K562 (cell line): ENCODE data around the gene CENPH. TPM values are rescaled to one million over a fixed set of nuclear protein-coding genes. Genes with fewer than 3 reads are reported as not detected.

Experiments
- CEBPG ChIP-seq, 3 experiments: fragments of 200-800 bp in 1 of 3; sonication (Bioruptor generic) in 1 of 3; sonication (generic) in 1 of 3; formaldehyde crosslinking in 1 of 3; IDR thresholded peaks in 2 of 3; conservative IDR thresholded peaks in 1 of 3; 2 replicates each; pipeline versions ENCODE4 v1.6.1 to v1.8.0; 2016 to 2022; ENCODE audit warnings: missing compliant biosample characterization in 2 of 3, missing genetic modification characterization in 2 of 3, mild to moderate bottlenecking in 1 of 3, missing genetic modification reagents in 1 of 3
- GATA2 ChIP-seq: sonication (generic); formaldehyde crosslinking; IDR thresholded peaks from 2 replicates; pipeline ENCODE4 v1.4.0; 2020; ENCODE audit warnings: mild to moderate bottlenecking, missing genetic modification reagents
- GATAD2A ChIP-seq: fragments of 450-650 bp; IDR thresholded peaks from 2 replicates; pipeline ENCODE4 v1.6.1; 2017
- MAX ChIP-seq: sonication (generic); formaldehyde crosslinking; IDR thresholded peaks from 2 replicates; pipeline ENCODE4 v1.9.0; 2022; ENCODE audit warnings: mild to moderate bottlenecking, missing genetic modification reagents
- MIER1 ChIP-seq: fragments of 450-650 bp; IDR thresholded peaks from 2 replicates; pipeline ENCODE4 v1.6.1; 2016; ENCODE audit warnings: antibody characterized with exemption, mild to moderate bottlenecking, low read depth
- NBN ChIP-seq: fragments of 450-650 bp; IDR thresholded peaks from 2 replicates; pipeline ENCODE4 v1.6.1; 2016; ENCODE audit warnings: low read depth, mild to moderate bottlenecking
- OTX1 ChIP-seq: fragments of 450-650 bp; formaldehyde crosslinking; IDR thresholded peaks from 2 replicates; pipeline ENCODE4 v1.4.0; 2022; ENCODE audit warnings: mild to moderate bottlenecking
- THRAP3 ChIP-seq: fragments of 450-650 bp; IDR thresholded peaks from 2 replicates; pipeline ENCODE4 v1.6.1; 2016; ENCODE audit warnings: mild to moderate bottlenecking, inconsistent platforms, borderline replicate concordance
- UBTF ChIP-seq, 2 experiments: IDR thresholded peaks; 2 replicates each; pipeline ENCODE4 v1.6.1; 2012; ENCODE audit warnings: improper control_type of control experiment in 2 of 2, low read depth in 2 of 2, low read length in 2 of 2, borderline replicate concordance in 1 of 2
- ZBTB1 ChIP-seq: sonication (generic); formaldehyde crosslinking; IDR thresholded peaks from 2 replicates; pipeline ENCODE4 v1.8.1; 2023; ENCODE audit warnings: missing genetic modification reagents, low read depth, mild to moderate bottlenecking, borderline replicate concordance
- ZNF589 ChIP-seq: fragments of 200-800 bp; sonication (Bioruptor generic); IDR thresholded peaks from 2 replicates; pipeline ENCODE4 v1.6.1; 2016; ENCODE audit warnings: low read depth, missing genetic modification characterization, missing compliant biosample characterization
- polyA plus RNA-seq, 8 experiments: library from polyadenylated mRNA; depleted of rRNA in 4 of 8; stranded (reverse) in 5 of 8; unstranded in 3 of 8; fragments of >200 nt; fragmentation: Nextera tagmentation in 2 of 8; fragmentation: Illumina TruSeq in 1 of 8; extraction: Ambion mirVana in 2 of 8; extraction: Trizol in 1 of 8; gene quantifications; 2 replicates each; pipeline versions ENCODE4 v1.2.1 to v1.2.3, GENCODE V29; 2011 to 2014; ENCODE audit warnings: inconsistent platforms in 1 of 8, missing spikeins in 1 of 8
- total RNA-seq, 7 experiments: library from RNA; depleted of rRNA in 6 of 7; stranded (reverse); fragments of >200 nt in 6 of 7; fragmentation: Illumina TruSeq in 2 of 7; extraction: Trizol in 2 of 7; gene quantifications; 2 replicates each; pipeline versions ENCODE4 v1.2.1 to v1.2.3, GENCODE V29; 2011 to 2021; ENCODE audit warnings: low replicate concordance in 1 of 7
- TF ChIP-seq, protein P1 (sequence below): sonication (generic); formaldehyde crosslinking; IDR thresholded peaks from 2 replicates; pipeline ENCODE4 v1.8.0; 2022; ENCODE audit warnings: mild to moderate bottlenecking, missing genetic modification reagents, borderline replicate concordance

The CENPH gene
- total and polyA plus RNA-seq, 9 of the 15 experiments (the other 6 are each of a cell fraction or from before 2014, with no cell fraction given) = 10.5 to 124 (median 74.9) TPM

- TF ChIP-seq OTX1 (CRISPR knock-in tag) (peak; percentile 47; the same call in 1 of the 2 replicates), CEBPG (CRISPR knock-in tag; IDR thresholded peaks at IDR 0.05) (no peak), CEBPG (tag; conservative IDR thresholded peaks at IDR 0.05 in 1 of 2, IDR thresholded peaks at IDR 0.05 in 1 of 2) (no peak), GATA2 (CRISPR knock-in tag) (no peak), ZBTB1 (0 out of 2 replicates have a peak, but pooled peaks have one; percentile 82), GATAD2A (peak; percentile 41; the same call in 1 of the 2 replicates), UBTF (IDR thresholded peaks at IDR 0.05; ENCODE audit: borderline replicate concordance in 1 of 2, low read depth in 2 of 2, low read length in 2 of 2) (peak in 1 of 2 experiments; percentile 30; a peak in 1 of 4 replicates), MIER1 (no peak), ZNF589 (CRISPR knock-in tag) (peak; percentile 56; the same call in 1 of the 2 replicates), THRAP3 (peak; percentile 86; the same call in 1 of the 2 replicates), NBN (peak; percentile 17), MAX (CRISPR knock-in tag) (peak; percentile 63)
- TF ChIP-seq, protein P1, sequence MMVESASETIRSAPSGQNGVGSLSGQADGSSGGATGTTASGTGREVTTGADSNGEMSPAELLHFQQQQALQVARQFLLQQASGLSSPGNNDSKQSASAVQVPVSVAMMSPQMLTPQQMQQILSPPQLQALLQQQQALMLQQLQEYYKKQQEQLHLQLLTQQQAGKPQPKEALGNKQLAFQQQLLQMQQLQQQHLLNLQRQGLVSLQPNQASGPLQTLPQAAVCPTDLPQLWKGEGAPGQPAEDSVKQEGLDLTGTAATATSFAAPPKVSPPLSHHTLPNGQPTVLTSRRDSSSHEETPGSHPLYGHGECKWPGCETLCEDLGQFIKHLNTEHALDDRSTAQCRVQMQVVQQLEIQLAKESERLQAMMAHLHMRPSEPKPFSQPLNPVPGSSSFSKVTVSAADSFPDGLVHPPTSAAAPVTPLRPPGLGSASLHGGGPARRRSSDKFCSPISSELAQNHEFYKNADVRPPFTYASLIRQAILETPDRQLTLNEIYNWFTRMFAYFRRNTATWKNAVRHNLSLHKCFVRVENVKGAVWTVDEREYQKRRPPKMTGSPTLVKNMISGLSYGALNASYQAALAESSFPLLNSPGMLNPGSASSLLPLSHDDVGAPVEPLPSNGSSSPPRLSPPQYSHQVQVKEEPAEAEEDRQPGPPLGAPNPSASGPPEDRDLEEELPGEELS (CRISPR knock-in tag) = no peak
Measured at GRCh38 chr5:69217548-69218526, 28.5 kb downstream of the CENPH start (continued).
